ENCODE results near the gene NLRP11.

Gene NLRP11

DNA sequence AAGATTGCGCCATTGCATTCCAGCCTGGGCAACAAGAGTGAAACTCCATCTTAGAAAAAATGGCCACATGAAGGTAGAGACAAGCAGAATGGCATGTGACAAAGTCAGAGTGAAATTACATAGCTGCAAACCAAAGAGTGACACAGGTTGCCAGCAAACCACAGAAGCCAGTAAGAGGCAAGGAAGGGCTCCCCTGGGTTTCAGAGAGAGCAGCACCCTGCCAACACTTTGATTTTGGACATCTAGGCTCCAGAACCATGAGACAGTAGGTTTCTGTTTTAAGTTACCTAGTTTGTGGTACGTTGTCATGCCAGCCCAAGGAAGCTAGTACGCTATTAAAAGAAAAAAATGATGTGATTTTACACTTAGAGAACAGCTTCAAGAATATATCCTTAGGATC lies 6.5 kb upstream of the NLRP11 start:
- Histone ChIP-seq H3K4me1 (ENCODE audit: control insufficient read depth, insufficient read depth, low read length) (no peaks in the 10 kb centered on the region), H3K27me3 (ENCODE audit: control insufficient read depth, insufficient read depth, low read length) (no peaks in the 10 kb centered on the region), H3K9me3 (ENCODE audit: control insufficient read depth, insufficient read depth, low read length) (peaks cover 2% of the 10 kb centered on the region), H3K36me3 (ENCODE audit: control insufficient read depth, insufficient read depth, low read length) (no peaks in the 10 kb centered on the region), H3K4me3 (ENCODE audit: low read length) (no peak overlapping the region), H3K27ac (ENCODE audit: low read length) (no peak overlapping the region)
- no CpG with 5 or more reads among the region's 3 CpGs for WGBS (ENCODE audit: insufficient coverage, insufficient read length)
- DNase-seq (ENCODE audit: low read depth, low spot score), result no peak

DNA sequence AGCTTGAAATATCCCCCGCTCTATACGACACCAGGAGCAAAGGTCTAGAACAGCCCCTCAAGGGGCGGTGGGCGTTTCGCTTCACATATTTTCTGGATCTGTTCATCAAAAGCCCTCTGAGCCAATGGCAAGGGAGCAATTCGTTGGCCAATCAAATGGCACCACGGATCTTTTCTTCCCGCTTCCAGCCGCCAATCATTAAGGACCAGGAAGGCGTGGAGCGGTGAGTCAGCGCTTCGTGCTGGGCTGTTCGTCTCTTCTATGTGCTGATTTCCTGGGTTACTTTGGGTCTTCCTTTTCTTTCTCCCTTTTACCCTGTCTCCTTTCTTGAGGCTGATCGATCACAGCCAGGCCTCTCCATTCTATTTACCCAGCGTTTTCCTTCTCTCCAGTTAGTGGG lies 4.5 kb upstream of the NLRP11 start, which contains the start of gene NLRP4:
Gene NLRP4 (plus strand): TSS at position 201 of the 400 bp plus-strand sequence. CDS start 15,541 bp downstream, outside the sequence.
- Histone ChIP-seq H3K4me1 (ENCODE audit: control insufficient read depth, insufficient read depth, low read length) (no peaks in the 10 kb centered on the region), H3K27ac (ENCODE audit: low read length) (no peak within 1 kb of the TSS), H3K9me3 (ENCODE audit: control insufficient read depth, insufficient read depth, low read length) (peaks cover 2% of the 10 kb centered on the region), H3K4me3 (ENCODE audit: low read length) (no peak within 1 kb of the TSS; the same call in 1 of the 2 replicates), H3K27me3 (ENCODE audit: control insufficient read depth, insufficient read depth, low read length) (no peaks in the 10 kb centered on the region), H3K36me3 (ENCODE audit: control insufficient read depth, insufficient read depth, low read length) (no peaks in the 10 kb centered on the region)
- no peak for DNase-seq (ENCODE audit: low read depth, low spot score)
- WGBS (ENCODE audit: insufficient coverage, insufficient read length), result no CpG with 5 or more reads among the region's 16 CpGs

DNA sequence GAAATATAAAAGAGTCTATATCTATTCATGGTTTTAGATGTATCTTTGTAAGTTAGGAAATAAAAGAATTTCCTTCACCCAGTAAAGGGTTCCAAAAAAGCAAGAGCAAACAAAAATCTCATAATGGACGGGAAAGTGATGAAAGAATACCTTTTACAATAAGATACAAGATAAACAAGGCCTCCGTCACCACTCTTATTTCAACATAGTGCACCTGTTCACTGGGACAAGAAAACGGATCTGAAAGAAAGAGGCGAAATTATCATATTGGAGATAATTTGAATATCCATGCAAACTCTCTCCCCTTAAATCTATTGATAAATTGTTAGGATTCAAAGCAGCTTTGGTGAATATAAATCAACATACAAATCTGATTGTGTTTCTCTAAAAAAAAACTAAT lies 877 bp upstream of the NLRP11 start:
- Histone ChIP-seq H3K27ac (ENCODE audit: low read length) (no peak overlapping the region), H3K36me3 (ENCODE audit: control insufficient read depth, insufficient read depth, low read length) (no peaks in the 10 kb centered on the region), H3K4me3 (ENCODE audit: low read length) (no peak overlapping the region), H3K9me3 (ENCODE audit: control insufficient read depth, insufficient read depth, low read length) (peaks cover 2% of the 10 kb centered on the region), H3K4me1 (ENCODE audit: control insufficient read depth, insufficient read depth, low read length) (no peaks in the 10 kb centered on the region), H3K27me3 (ENCODE audit: control insufficient read depth, insufficient read depth, low read length) (no peaks in the 10 kb centered on the region)
- no CpG with 5 or more reads among the region's 4 CpGs for WGBS (ENCODE audit: insufficient coverage, insufficient read length)
- DNase-seq (ENCODE audit: low read depth, low spot score), result no peak

DNA sequence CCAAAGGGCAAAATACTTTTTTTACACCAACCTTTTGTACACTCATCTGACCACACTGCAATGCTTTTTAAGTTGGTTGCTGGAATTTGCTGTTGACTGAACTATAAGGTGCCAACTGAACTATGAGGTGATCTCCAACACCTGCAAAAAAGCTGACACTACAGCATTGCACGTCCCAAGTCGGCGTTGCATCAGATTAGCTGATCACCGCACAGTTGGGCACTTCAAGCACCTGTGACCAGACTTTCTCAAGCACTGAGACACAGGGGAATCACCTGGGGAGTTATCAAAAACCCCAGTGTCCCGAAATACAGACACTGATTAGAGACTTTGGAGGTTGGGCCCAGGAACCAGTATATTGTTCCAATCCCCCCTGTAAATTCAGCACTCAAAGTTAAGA lies 1.1 kb downstream of the NLRP11 start:
- Histone ChIP-seq H3K27ac (ENCODE audit: low read length) (no peak overlapping the region), H3K36me3 (ENCODE audit: control insufficient read depth, insufficient read depth, low read length) (no peaks in the 10 kb centered on the region), H3K4me3 (ENCODE audit: low read length) (no peak overlapping the region), H3K27me3 (ENCODE audit: control insufficient read depth, insufficient read depth, low read length) (no peaks in the 10 kb centered on the region), H3K4me1 (ENCODE audit: control insufficient read depth, insufficient read depth, low read length) (no peaks in the 10 kb centered on the region), H3K9me3 (ENCODE audit: control insufficient read depth, insufficient read depth, low read length) (peaks cover 2% of the 10 kb centered on the region)
- WGBS (ENCODE audit: insufficient coverage, insufficient read length), result no CpG with 5 or more reads among the region's 5 CpGs
- DNase-seq (ENCODE audit: low read depth, low spot score), result no peak

DNA sequence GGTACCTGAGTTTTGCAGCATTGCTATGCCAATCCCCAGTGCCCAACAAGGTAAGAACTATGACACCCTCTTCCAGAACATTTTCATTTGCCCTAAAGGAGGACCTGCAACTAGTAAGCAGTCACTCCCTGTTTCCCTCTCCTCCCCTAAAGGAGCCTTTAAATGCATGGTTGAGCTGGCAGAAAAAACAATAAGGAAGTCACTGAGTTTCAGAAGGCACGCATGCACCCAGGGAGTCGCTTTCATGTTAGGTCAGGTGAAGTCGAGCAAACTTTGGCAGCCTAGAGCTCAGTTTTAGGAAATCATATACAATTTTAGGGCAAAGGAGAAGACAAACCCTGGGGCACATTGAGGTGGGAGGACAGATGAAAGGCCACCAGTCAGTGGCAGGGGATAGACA lies 11.8 kb downstream of the NLRP11 start:
- H3K36me3 ChIP-seq (ENCODE audit: control insufficient read depth, insufficient read depth, low read length), result no peaks in the 10 kb centered on the region
- no CpG with 5 or more reads among the region's 3 CpGs for WGBS (ENCODE audit: insufficient coverage, insufficient read length)
- no peak for DNase-seq (ENCODE audit: low read depth, low spot score)
- peaks cover 7% of the 10 kb centered on the region for H3K9me3 ChIP-seq (ENCODE audit: control insufficient read depth, insufficient read depth, low read length)
- H3K27me3 ChIP-seq (ENCODE audit: control insufficient read depth, insufficient read depth, low read length), result no peaks in the 10 kb centered on the region
- no peak overlapping the region for H3K4me3 ChIP-seq (ENCODE audit: low read length)
- H3K27ac ChIP-seq (ENCODE audit: low read length), result no peak overlapping the region
- no peaks in the 10 kb centered on the region for H3K4me1 ChIP-seq (ENCODE audit: control insufficient read depth, insufficient read depth, low read length)

DNA sequence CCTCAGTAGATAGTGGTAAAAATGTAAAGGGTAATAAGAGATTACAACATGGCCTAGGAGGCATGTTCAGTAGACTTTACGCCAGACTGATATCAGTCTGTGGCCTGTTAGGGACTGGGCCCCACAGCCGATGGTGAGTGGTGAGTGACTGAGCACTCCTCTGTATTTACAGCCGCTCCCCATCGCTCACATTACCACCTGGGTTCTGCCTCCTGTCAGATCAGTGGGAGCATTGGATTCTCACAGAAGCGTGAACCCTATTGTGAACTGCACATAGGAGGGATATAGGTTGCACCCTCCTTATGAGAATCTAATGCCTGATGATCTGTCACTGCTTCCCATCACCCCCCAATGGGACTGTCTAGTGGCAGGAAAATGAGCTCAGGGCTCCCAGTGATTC lies 17.9 kb downstream of the NLRP11 start:
- H3K27me3 ChIP-seq (ENCODE audit: control insufficient read depth, insufficient read depth, low read length), result no peaks in the 10 kb centered on the region
- no peaks in the 10 kb centered on the region for H3K4me1 ChIP-seq (ENCODE audit: control insufficient read depth, insufficient read depth, low read length)
- H3K9me3 ChIP-seq (ENCODE audit: control insufficient read depth, insufficient read depth, low read length), result peaks cover 3% of the 10 kb centered on the region
- WGBS (ENCODE audit: insufficient coverage, insufficient read length), result no CpG with 5 or more reads among the region's 5 CpGs
- no peak for DNase-seq (ENCODE audit: low read depth, low spot score)
- H3K4me3 ChIP-seq (ENCODE audit: low read length), result no peak overlapping the region
- H3K27ac ChIP-seq (ENCODE audit: low read length), result no peak overlapping the region
- no peaks in the 10 kb centered on the region for H3K36me3 ChIP-seq (ENCODE audit: control insufficient read depth, insufficient read depth, low read length)

DNA sequence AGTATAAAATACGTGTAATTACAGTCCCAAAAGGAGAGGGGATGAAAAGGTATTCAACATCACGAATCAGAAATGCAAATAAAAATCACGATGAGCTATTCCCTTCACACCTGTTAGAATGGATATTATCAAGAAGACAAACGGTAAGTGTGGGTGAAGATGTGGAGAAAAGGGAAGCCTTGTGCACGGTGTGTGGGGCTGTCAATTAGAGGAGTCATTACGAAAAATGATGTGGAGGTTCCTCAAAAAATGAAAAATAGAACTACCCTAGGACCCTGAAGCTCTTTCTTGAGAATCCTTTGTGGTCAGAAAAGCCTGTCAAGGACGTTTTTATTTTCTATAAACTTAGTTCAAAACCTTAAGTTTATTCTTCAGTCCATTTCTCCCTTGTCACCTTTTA lies 19.4 kb downstream of the NLRP11 start:
- H3K27ac ChIP-seq (ENCODE audit: low read length), result no peak overlapping the region
- H3K4me3 ChIP-seq (ENCODE audit: low read length), result no peak overlapping the region
- H3K4me1 ChIP-seq (ENCODE audit: control insufficient read depth, insufficient read depth, low read length), result no peaks in the 10 kb centered on the region
- no peak for DNase-seq (ENCODE audit: low read depth, low spot score)
- no peaks in the 10 kb centered on the region for H3K36me3 ChIP-seq (ENCODE audit: control insufficient read depth, insufficient read depth, low read length)
- peaks cover 7% of the 10 kb centered on the region for H3K9me3 ChIP-seq (ENCODE audit: control insufficient read depth, insufficient read depth, low read length)
- no CpG with 5 or more reads among the region's 7 CpGs for WGBS (ENCODE audit: insufficient coverage, insufficient read length)
- H3K27me3 ChIP-seq (ENCODE audit: control insufficient read depth, insufficient read depth, low read length), result no peaks in the 10 kb centered on the region

DNA sequence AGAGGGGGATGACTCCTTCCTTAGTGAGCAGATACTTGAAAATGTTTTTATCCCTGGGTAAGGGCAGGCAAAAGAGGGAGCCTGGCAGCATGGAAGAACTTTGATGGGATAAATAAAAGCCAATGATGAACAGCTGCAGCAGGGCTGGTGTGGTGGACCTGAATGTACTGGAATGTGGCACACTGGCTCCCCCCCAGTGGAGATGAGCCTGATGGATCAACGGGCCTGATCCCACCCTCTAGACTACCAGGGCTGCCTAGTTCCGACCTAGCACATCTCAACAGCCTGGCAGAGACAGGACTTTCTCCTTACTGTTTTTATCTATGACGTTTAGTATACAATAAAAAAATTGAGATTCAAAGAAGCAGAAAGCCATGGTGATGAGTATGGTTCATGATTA lies 20.5 kb downstream of the NLRP11 start:
- Histone ChIP-seq H3K9me3 (ENCODE audit: control insufficient read depth, insufficient read depth, low read length) (peaks cover 8% of the 10 kb centered on the region), H3K27me3 (ENCODE audit: control insufficient read depth, insufficient read depth, low read length) (no peaks in the 10 kb centered on the region), H3K36me3 (ENCODE audit: control insufficient read depth, insufficient read depth, low read length) (no peaks in the 10 kb centered on the region), H3K4me3 (ENCODE audit: low read length) (no peak overlapping the region), H3K27ac (ENCODE audit: low read length) (no peak overlapping the region), H3K4me1 (ENCODE audit: control insufficient read depth, insufficient read depth, low read length) (no peaks in the 10 kb centered on the region)
- WGBS (ENCODE audit: insufficient coverage, insufficient read length), result no CpG with 5 or more reads among the region's 3 CpGs
- DNase-seq (ENCODE audit: low read depth, low spot score), result no peak

DNA sequence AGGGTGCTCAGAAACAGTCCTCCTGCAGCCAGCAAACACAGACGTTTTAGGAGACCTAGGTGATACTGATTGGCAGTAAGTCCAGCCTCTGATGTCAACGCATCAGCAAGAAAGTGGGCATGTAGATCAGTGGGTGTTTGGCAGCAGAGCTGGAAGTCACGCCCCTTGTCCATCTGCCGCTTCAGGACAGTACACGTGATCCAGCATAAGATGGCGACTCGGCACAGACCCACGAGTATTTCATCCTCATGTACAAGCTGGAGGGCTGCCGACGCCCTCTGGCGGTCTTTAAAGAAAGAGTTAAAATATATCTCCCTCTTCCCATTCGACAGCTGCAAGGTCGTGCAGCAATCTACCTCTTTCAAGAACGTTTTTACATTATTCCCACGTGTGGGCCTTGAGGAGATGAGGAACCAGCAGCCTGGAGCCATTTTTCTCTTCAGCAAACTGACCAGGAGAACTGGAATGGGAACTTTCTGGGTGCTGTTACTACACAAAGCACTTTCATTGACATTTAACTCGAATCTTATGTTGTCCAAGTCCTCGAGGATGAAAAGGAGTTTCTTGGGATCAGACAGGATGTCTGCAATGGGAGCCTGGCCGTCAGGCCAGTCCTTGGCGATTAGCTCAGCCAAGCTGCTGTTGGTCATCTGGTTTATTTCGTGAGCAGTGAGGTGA lies 22.3 kb downstream of the NLRP11 start:
- no peaks in the 10 kb centered on the region for H3K4me1 ChIP-seq (ENCODE audit: control insufficient read depth, insufficient read depth, low read length)
- H3K36me3 ChIP-seq (ENCODE audit: control insufficient read depth, insufficient read depth, low read length), result no peaks in the 10 kb centered on the region
- no peak overlapping the region for H3K27ac ChIP-seq (ENCODE audit: low read length)
- peaks cover 7% of the 10 kb centered on the region for H3K9me3 ChIP-seq (ENCODE audit: control insufficient read depth, insufficient read depth, low read length)
- no CpG with 5 or more reads among the region's 20 CpGs for WGBS (ENCODE audit: insufficient coverage, insufficient read length)
- no peak overlapping the region for H3K4me3 ChIP-seq (ENCODE audit: low read length)
- DNase-seq (ENCODE audit: low read depth, low spot score), result peak; percentile 47
- H3K27me3 ChIP-seq (ENCODE audit: control insufficient read depth, insufficient read depth, low read length), result no peaks in the 10 kb centered on the region

DNA sequence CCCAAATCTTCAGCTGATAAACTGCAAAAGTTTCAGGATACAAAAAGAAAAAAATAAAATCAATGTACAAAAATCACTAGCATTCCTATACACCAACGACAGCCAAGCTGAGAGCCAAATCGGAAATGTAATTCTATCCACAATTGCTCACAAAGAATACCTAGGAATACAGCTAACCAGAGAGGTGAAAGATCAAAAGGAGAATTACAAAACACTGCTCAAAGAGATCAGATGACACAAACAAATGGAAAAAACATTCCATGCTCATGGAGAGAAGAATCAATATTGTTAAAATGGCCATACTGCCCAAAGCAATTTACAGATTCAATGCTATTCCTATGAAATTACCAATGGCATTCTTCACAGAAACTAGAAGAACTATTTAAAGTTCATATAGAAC lies 29.5 kb downstream of the NLRP11 start:
- no CpG with 5 or more reads among the region's 2 CpGs for WGBS (ENCODE audit: insufficient coverage, insufficient read length)
- Histone ChIP-seq H3K4me3 (ENCODE audit: low read length) (no peak overlapping the region), H3K4me1 (ENCODE audit: control insufficient read depth, insufficient read depth, low read length) (no peaks in the 10 kb centered on the region), H3K9me3 (ENCODE audit: control insufficient read depth, insufficient read depth, low read length) (peaks cover 6% of the 10 kb centered on the region), H3K27ac (ENCODE audit: low read length) (no peak overlapping the region), H3K27me3 (ENCODE audit: control insufficient read depth, insufficient read depth, low read length) (no peaks in the 10 kb centered on the region), H3K36me3 (ENCODE audit: control insufficient read depth, insufficient read depth, low read length) (no peaks in the 10 kb centered on the region)
- DNase-seq (ENCODE audit: low read depth, low spot score), result no peak

DNA sequence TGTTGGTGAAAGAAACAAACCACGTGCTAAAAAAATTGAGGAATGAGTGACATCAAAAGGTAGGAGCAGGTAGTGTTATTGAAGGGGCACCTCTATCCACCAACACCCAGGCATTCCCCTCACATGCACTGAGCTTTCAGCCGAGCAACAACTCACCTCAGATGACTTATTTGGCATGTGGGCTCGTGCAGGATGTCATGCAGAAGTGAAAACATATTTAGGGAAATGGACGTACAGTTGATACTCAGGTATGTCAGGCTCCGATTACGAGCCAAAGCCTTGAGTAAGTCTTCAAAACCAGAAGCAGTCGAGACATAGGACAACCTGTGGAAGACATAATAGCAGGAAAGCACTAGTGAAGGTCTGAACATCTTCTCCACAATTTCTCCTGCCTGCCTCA lies 30.4 kb downstream of the NLRP11 start:
- Histone ChIP-seq H3K4me3 (ENCODE audit: low read length) (no peak overlapping the region), H3K4me1 (ENCODE audit: control insufficient read depth, insufficient read depth, low read length) (no peaks in the 10 kb centered on the region), H3K27ac (ENCODE audit: low read length) (no peak overlapping the region), H3K9me3 (ENCODE audit: control insufficient read depth, insufficient read depth, low read length) (peaks cover 5% of the 10 kb centered on the region), H3K27me3 (ENCODE audit: control insufficient read depth, insufficient read depth, low read length) (no peaks in the 10 kb centered on the region), H3K36me3 (ENCODE audit: control insufficient read depth, insufficient read depth, low read length) (no peaks in the 10 kb centered on the region)
- DNase-seq (ENCODE audit: low read depth, low spot score), result no peak
- WGBS (ENCODE audit: insufficient coverage, insufficient read length), result no CpG with 5 or more reads among the region's 7 CpGs

Measured in iPS DF 6.9 (cell line).